ENCODE measurements around the gene PTPRM. TPM values are rescaled to one million over a fixed set of nuclear protein-coding genes. Genes with fewer than 3 reads are reported as not detected.

The PTPRM gene
- total and polyA plus RNA-seq, 4 donors = 9.2 to 23.0 (median 12.7) TPM

DNA sequence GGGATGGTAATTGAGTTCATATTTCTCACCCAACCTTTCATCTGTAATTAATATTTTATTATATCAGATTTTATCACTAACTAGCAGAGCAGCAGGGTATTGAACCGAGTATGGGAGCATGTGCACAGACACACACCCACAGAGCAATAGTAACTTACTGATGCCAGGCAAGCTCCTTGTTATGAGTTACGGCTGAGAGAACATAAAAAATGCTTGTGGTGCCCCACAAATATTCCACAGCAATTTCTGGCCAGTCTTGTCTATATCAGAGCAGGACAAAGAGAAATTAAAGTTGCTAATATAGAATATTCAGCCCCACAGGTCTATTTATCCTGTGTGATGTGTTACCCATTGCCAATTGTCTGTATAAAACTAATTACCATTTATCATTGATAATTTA, 540.3 kb downstream of the PTPRM start:
- WGBS = 90% methylated on average over 2 of the region's 2 CpGs
- TF ChIP-seq YY1 (IDR thresholded peaks at IDR 0.05) = no peak
- no peak for TF ChIP-seq TAF1 (conservative IDR thresholded peaks at IDR 0.05)
- TF ChIP-seq, protein P1, sequence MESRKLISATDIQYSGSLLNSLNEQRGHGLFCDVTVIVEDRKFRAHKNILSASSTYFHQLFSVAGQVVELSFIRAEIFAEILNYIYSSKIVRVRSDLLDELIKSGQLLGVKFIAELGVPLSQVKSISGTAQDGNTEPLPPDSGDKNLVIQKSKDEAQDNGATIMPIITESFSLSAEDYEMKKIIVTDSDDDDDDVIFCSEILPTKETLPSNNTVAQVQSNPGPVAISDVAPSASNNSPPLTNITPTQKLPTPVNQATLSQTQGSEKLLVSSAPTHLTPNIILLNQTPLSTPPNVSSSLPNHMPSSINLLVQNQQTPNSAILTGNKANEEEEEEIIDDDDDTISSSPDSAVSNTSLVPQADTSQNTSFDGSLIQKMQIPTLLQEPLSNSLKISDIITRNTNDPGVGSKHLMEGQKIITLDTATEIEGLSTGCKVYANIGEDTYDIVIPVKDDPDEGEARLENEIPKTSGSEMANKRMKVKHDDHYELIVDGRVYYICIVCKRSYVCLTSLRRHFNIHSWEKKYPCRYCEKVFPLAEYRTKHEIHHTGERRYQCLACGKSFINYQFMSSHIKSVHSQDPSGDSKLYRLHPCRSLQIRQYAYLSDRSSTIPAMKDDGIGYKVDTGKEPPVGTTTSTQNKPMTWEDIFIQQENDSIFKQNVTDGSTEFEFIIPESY (IDR thresholded peaks at IDR 0.05) = no peak
- TF ChIP-seq REST (IDR thresholded peaks at IDR 0.05) = no peak
- no peak for TF ChIP-seq NR2F2 (IDR thresholded peaks at IDR 0.05)
- no peak for TF ChIP-seq HNF4A (conservative IDR thresholded peaks at IDR 0.05)
- TF ChIP-seq, protein P2, sequence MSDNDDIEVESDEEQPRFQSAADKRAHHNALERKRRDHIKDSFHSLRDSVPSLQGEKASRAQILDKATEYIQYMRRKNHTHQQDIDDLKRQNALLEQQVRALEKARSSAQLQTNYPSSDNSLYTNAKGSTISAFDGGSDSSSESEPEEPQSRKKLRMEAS (IDR thresholded peaks at IDR 0.05) = no peak
- no peak for TF ChIP-seq GABPA (IDR thresholded peaks at IDR 0.05 in 1 of 2, conservative IDR thresholded peaks at IDR 0.05 in 1 of 2)
- no peak for TF ChIP-seq EGR1 (IDR thresholded peaks at IDR 0.05; ENCODE audit: low read depth in 2 of 2)
- TF ChIP-seq RXRA (IDR thresholded peaks at IDR 0.05) = no peak
- TF ChIP-seq, protein P3, sequence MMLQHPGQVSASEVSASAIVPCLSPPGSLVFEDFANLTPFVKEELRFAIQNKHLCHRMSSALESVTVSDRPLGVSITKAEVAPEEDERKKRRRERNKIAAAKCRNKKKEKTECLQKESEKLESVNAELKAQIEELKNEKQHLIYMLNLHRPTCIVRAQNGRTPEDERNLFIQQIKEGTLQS (IDR thresholded peaks at IDR 0.05) = no peak
- no peak for TF ChIP-seq CTCF (IDR thresholded peaks at IDR 0.05; ENCODE audit: low read depth, low read length, missing input control)
- no peak for TF ChIP-seq FOXA2 (IDR thresholded peaks at IDR 0.05)
- no peak for TF ChIP-seq RAD21 (IDR thresholded peaks at IDR 0.05)
- no peak for TF ChIP-seq JUND (IDR thresholded peaks at IDR 0.05)
- no peak for TF ChIP-seq HNF4G (IDR thresholded peaks at IDR 0.05)
- no peak for TF ChIP-seq FOXA1 (IDR thresholded peaks at IDR 0.05)
- no peaks in the 10 kb centered on the region for H3K36me3 ChIP-seq (ENCODE audit: control insufficient read depth in 4 of 4, insufficient read depth in 3 of 4, low read depth in 1 of 4, low read length in 3 of 4)
- H3K9ac ChIP-seq (ENCODE audit: low read depth in 1 of 2, low read length in 2 of 2) = no peak overlapping the region
- no peaks in the 10 kb centered on the region for H3K27me3 ChIP-seq (ENCODE audit: control insufficient read depth in 4 of 4, insufficient read depth in 4 of 4, low read length in 3 of 4)
- H3K4me1 ChIP-seq (ENCODE audit: control insufficient read depth in 4 of 4, insufficient read depth in 4 of 4, low read length in 3 of 4) = no peaks in the 10 kb centered on the region
- DNase-seq (ENCODE audit: low spot score) = no peak
- no peak overlapping the region for H3K27ac ChIP-seq (ENCODE audit: low read depth in 1 of 2, low read length in 2 of 2)
- H3K9me3 ChIP-seq (ENCODE audit: control insufficient read depth in 4 of 4, low read length in 3 of 4) = peaks cover under 1 to 8% (median 3%) of the 10 kb centered on the region in 4 donors
- no peak overlapping the region for H3K4me3 ChIP-seq (ENCODE audit: low read depth in 1 of 3, low read length in 3 of 3)
